Hepatocyte (in vitro differentiated cells): ENCODE results near the gene NT5DC1. TPM values are rescaled to one million over a fixed set of nuclear protein-coding genes. Genes with fewer than 3 reads are reported as not detected.

Experiments
- DNase-seq: peaks from one replicate; pipeline ENCODE4 v3.0.0-alpha.2; 2016; ENCODE audit warnings: low spot score
- H2AFZ ChIP-seq: fragments of 200-600 bp; sonication (generic); 2 replicates; pipeline ENCODE4 v1.6.0; 2016; ENCODE audit warnings: antibody characterized with exemption, mild to moderate bottlenecking
- H3K27ac ChIP-seq: fragments of 200-600 bp; sonication (generic); 2 replicates; pipeline ENCODE4 v1.5.1; 2016; ENCODE audit warnings: mild to moderate bottlenecking
- H3K27me3 ChIP-seq: fragments of 200-600 bp; sonication (generic); 2 replicates; pipeline ENCODE4 v1.6.1; 2016
- H3K36me3 ChIP-seq: fragments of 200-600 bp; sonication (generic); replicated peaks from 2 replicates; pipeline ENCODE4 v1.5.1; 2016; ENCODE audit warnings: low read depth; ENCODE audit not compliant: insufficient read depth
- H3K4me1 ChIP-seq: fragments of 200-600 bp; sonication (generic); 2 replicates; pipeline ENCODE4 v1.5.1; 2016; ENCODE audit warnings: mild to moderate bottlenecking, moderate library complexity; ENCODE audit not compliant: insufficient read depth
- H3K4me2 ChIP-seq: fragments of 200-600 bp; sonication (generic); 2 replicates; pipeline ENCODE4 v1.6.0; 2016
- H3K4me3 ChIP-seq: fragments of 200-600 bp; sonication (generic); 2 replicates; pipeline ENCODE4 v1.5.1; 2016; ENCODE audit warnings: mild to moderate bottlenecking
- H3K79me2 ChIP-seq: fragments of 200-600 bp; sonication (generic); 2 replicates; pipeline ENCODE4 v1.6.0; 2017; ENCODE audit warnings: mild to moderate bottlenecking
- H3K9me2 ChIP-seq: fragments of 200-600 bp; sonication (generic); replicated peaks from 2 replicates; pipeline ENCODE4 v1.6.0; 2017; ENCODE audit warnings: mild to moderate bottlenecking; ENCODE audit not compliant: insufficient read depth
- H3K9me3 ChIP-seq: fragments of 200-600 bp; sonication (generic); 2 replicates; pipeline ENCODE4 v1.5.1; 2016; ENCODE audit warnings: low read depth, mild to moderate bottlenecking
- H4K20me1 ChIP-seq: fragments of 200-600 bp; sonication (generic); 2 replicates; pipeline ENCODE4 v1.6.0; 2016; ENCODE audit warnings: mild to moderate bottlenecking; ENCODE audit not compliant: insufficient read depth, poor library complexity, severe bottlenecking
- CTCF ChIP-seq: fragments of 200-600 bp; sonication (generic); IDR thresholded peaks from 2 replicates; pipeline ENCODE4 v1.5.1; 2016; ENCODE audit warnings: antibody characterized with exemption, mild to moderate bottlenecking; ENCODE audit not compliant: poor library complexity
- EZH2 ChIP-seq: fragments of 200-600 bp; sonication (generic); IDR thresholded peaks from 2 replicates; pipeline ENCODE4 v1.6.1; 2016; ENCODE audit warnings: antibody characterized with exemption, mild to moderate bottlenecking, borderline replicate concordance
- EZH2phosphoT487 ChIP-seq: fragments of 200-600 bp; sonication (generic); IDR thresholded peaks from one replicate; pipeline ENCODE4 v1.6.1; 2018; ENCODE audit warnings: antibody characterized with exemption, mild to moderate bottlenecking, low read depth, moderate library complexity; ENCODE audit not compliant: unreplicated experiment, severe bottlenecking
- WGBS: methylation state at CpG from one replicate; pipeline ENCODE4 v1.1.6; 2016; ENCODE audit warnings: low lambda C conversion rate; ENCODE audit errors: missing lambda C conversion rate; 5-methylcytosine and 5-hydroxymethylcytosine counted together
- polyA plus RNA-seq: library from polyadenylated mRNA; unstranded; fragments of >200 nt; fragmentation: Nextera tagmentation; extraction: Ambion mirVana; gene quantifications from 2 replicates; pipeline ENCODE4 v1.2.1, GENCODE V29; 2016
- total RNA-seq: library from RNA; depleted of rRNA; stranded (reverse); fragments of >200 nt; gene quantifications from 2 replicates; pipeline ENCODE4 v1.2.3, GENCODE V29; 2014

The NT5DC1 gene
- total and polyA plus RNA-seq, 2 experiments from 2014 or later: 11.4 to 27.8 TPM

DNA sequence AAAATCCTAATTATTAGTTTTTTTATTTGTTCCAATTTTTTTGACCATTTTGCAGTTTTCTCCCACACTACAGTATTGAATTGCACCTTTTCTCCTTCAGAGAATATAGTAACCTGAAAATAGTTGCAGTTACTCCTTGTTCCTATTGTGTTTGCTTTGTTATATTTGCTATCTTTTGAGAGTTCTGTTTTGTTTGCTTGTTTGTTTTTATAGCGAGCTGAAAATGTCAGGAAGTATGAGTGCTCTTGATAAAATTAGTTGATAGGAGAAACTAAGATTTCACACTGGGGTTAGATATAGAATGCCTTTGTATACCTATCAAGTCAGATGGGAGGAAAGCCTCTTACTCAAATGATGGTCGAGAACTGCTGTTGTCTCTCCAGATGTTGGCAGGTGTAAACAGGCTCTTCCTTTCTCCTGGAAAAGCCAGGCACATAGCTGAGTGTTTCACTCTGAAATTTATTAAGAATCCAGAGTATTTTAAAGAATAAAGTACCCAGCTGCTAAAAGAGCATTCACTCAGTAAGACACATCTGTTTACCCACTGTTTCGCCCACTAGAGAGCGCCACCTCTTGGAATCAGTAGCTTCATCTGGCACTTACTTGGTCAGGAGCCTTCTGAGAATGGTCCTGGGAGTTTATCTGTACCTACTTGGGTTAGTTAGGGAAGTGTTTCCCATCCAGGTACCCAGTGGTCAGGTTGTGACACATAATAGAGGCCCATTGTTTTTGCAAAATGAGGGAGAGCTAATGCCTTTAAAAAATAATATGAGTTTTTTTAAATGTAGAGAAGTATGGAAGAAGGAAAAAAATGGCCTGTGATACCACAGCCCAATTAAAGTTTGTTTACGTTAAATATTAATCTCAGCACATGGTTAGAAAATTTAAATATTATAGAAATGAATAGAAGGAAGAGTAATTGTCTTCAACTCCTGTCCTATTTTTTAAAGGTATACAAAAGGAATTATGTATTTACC, 11.2 kb downstream of the NT5DC1 start:
- Histone ChIP-seq H3K27me3 (no peaks in the 10 kb centered on the region), H3K4me1 (peaks cover 2% of the 10 kb centered on the region), H3K9me2 (no peaks in the 10 kb centered on the region), H3K9me3 (no peaks in the 10 kb centered on the region), H3K36me3 (no peaks in the 10 kb centered on the region), H3K27ac (no peak overlapping the region), H2AFZ (no peak overlapping the region), H3K79me2 (peaks cover 3% of the 10 kb centered on the region), H3K4me3 (no peak overlapping the region), H3K4me2 (no peak overlapping the region), H4K20me1 (no peaks in the 10 kb centered on the region)
- TF ChIP-seq CTCF: peak; percentile 51
- TF ChIP-seq EZH2: no peak
- 66% methylated on average over 5 of the region's 5 CpGs for WGBS
- peak; percentile 37 for DNase-seq

DNA sequence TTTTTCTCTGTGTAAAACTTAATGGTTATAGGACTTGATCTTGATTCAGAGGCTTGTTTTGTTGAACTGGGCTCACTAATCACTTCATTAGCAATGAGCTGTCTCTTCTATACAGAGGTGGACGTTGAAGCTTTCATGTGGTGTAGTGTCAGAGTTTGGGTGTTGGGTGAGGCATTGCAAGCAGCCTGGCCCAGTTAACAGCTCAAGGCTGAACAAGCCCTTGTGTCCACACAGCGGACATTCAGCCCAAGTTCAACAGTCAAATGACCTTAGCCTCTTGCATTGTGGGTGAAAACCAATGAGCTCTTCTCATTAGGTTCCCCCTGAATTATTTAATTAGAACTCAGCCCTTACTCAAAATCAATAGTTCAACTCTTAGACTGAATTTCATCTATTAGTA, 12.7 kb downstream of the NT5DC1 start:
- no peak overlapping the region for H3K4me3 ChIP-seq
- no peak overlapping the region for H2AFZ ChIP-seq
- no peaks in the 10 kb centered on the region for H3K79me2 ChIP-seq
- no peak for DNase-seq
- H3K27ac ChIP-seq: no peak overlapping the region
- H3K36me3 ChIP-seq: no peaks in the 10 kb centered on the region
- TF ChIP-seq EZH2phosphoT487 (no peak), EZH2 (no peak), CTCF (no peak)
- no peaks in the 10 kb centered on the region for H3K9me3 ChIP-seq
- H3K4me2 ChIP-seq: no peak overlapping the region
- no peaks in the 10 kb centered on the region for H3K4me1 ChIP-seq
- H3K9me2 ChIP-seq: no peaks in the 10 kb centered on the region
- H3K27me3 ChIP-seq: no peaks in the 10 kb centered on the region
- H4K20me1 ChIP-seq: no peaks in the 10 kb centered on the region
- WGBS: 87% methylated on average over 2 of the region's 2 CpGs

DNA sequence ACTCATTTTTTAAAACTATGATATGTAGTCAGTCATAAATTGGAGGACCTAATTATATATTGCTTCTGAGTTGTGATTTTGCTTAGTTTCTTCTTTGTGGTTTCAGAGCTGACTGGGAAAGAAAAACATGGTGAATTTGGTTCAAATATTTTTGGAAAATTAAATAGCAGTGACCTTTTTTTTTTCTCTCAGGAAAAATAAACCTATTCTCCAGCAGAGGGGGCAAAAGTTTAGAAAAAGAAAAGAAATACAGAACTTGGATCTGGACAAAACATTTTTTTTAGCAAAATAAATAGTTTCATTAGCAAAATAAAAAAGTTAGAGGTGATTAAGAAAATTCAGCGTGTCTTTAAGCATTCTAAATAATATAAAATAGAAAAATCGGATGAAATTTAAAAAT, 15.1 kb downstream of the NT5DC1 start:
- Histone ChIP-seq H3K4me2 (no peak overlapping the region), H3K9me3 (no peaks in the 10 kb centered on the region), H3K9me2 (no peaks in the 10 kb centered on the region), H3K27me3 (no peaks in the 10 kb centered on the region), H2AFZ (no peak overlapping the region), H3K27ac (no peak overlapping the region), H3K4me1 (no peaks in the 10 kb centered on the region), H3K4me3 (no peak overlapping the region), H4K20me1 (no peaks in the 10 kb centered on the region), H3K36me3 (no peaks in the 10 kb centered on the region), H3K79me2 (no peaks in the 10 kb centered on the region)
- DNase-seq: no peak
- TF ChIP-seq CTCF (peak; percentile 55), EZH2 (no peak), EZH2phosphoT487 (no peak)
- WGBS: 91% methylated on average over 2 of the region's 2 CpGs
